OCI-LY3 (cell line): ENCODE measurements around the gene DISP2.

Experiments
- CTCF ChIP-seq: fragments of 200-600, 300-600 bp; sonication (generic); IDR thresholded peaks from 2 replicates; pipeline ENCODE4 v1.5.1; 2014; ENCODE audit warnings: antibody characterized with exemption, low read length, low read depth
- EZH2phosphoT487 ChIP-seq: fragments of 200-600 bp; shearing (Covaris generic); IDR thresholded peaks from 2 replicates; pipeline ENCODE4 v1.6.1; 2018; ENCODE audit warnings: antibody characterized with exemption, mixed run types, low read depth

- TF ChIP-seq CTCF (peak; percentile 33; the same call in 1 of the 2 replicates), EZH2phosphoT487 (no peak)
Observed at GRCh38 chr15:40354408-40355171, 3.4 kb upstream of the DISP2 start.
